Stimulated activated CD8-positive, alpha-beta memory T cell treated with anti-CD3 and anti-CD28 coated beads, Interleukin-12 subunit alpha, Interleukin-12 subunit beta, amount 100 ng/mL, for 24 hours (primary cell): ENCODE measurements around the gene IGFN1.

Experiments
- DNase-seq: peaks from one replicate; pipeline ENCODE4 v3.0.0-alpha.2; 2020; ENCODE audit errors: extremely low read depth

Gene IGFN1

DNA sequence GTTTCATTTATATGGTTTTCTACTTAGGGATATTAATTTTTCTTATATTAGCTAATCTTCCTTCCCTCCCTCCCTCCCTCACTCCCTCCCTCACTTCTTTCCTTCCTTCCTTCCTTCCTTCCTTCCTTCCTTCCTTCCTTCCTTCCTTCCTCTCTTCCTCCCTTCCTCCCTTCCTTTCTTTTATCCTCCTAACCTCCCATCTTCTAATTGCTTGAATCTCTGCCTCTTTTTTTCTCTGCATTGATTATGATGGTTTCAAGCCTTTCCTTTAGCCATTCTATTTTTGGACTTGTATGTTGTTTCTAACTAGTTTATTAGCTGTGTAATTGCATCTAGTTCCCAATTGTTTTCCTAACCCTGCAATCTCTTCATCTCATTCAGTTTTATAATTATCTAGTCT is 75.7 kb downstream of the IGFN1 start:
- DNase-seq: no peak

DNA sequence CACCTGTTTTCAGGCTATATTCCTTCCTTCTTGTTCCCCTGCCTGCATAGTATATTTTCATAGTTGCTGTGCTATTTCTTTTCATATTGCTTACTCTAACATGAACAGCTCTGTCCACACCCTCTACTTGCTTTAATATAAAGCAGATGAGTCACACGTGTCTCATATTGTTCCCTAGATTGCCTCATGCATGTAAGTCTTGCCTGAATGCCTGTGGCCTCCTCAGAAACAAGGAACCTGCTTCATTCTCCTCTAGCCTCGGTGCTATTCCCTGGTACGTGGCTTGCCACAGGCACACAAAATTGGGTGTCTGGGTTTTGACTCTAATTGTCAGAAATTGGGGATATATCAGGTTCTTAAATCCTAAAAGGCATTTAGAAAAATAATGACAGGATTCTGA is 76.2 kb downstream of the IGFN1 start:
- DNase-seq: no peak

DNA sequence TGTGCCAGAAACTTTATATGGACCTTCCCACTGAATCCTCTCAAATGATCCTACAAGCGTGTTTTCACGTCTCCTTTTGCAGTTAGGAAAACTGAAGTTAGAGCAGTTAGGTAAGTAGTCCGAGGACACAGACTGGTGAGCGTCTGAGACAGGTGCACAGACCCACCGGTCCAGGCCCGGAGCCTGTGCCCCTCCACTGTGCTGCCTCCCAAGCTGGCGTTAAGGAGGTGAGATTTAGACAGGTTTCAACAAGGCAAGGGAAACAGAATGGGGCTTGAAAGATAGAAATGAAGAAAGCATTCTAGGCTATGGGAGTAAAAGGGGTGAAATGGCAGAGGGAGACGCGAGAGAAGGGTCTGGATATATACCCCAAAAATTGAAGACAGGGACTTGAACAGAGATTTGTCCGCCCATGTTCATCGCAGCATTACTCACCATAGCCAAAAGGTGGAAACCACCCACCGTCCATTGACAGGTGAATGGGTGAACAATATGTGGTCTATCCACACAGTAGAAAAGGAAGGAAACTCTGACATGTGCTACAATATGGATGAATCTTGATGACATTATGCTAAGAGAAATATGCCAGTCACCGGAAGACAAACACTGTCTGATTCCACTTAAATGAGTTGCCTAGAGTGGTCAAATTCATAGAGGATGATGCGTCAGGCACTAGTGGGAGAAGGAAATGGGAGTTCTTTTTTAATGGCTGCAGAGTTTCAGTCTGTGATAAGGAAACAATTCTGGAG is 77.0 kb downstream of the IGFN1 start:
- DNase-seq: no peak

DNA sequence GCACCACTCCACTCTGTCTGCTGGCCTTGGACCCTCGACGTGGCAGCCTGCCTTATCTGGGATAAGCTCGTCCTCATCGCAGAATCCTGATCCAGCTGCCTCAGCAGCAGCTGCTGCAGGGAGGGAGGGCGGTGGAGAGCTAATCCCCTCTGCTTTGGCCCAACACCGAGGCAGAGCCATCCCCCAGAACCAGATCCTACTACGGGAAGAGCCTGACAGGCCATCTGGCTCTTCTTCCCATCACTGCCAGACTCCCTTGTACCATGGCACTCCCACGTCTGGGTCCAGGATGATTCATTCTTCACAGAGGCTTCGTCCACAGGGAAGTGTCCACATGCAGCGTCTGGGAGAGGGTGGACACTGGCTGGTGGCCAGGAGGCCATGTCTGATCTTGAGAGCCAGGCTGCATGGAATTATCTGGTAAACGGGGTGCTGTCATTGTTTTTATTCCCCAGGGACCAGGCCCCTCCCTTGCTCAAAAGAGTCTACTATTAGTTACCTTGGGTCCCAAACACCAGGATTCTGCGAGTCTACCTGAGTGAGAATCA is 78.1 kb downstream of the IGFN1 start:
- DNase-seq: no peak

DNA sequence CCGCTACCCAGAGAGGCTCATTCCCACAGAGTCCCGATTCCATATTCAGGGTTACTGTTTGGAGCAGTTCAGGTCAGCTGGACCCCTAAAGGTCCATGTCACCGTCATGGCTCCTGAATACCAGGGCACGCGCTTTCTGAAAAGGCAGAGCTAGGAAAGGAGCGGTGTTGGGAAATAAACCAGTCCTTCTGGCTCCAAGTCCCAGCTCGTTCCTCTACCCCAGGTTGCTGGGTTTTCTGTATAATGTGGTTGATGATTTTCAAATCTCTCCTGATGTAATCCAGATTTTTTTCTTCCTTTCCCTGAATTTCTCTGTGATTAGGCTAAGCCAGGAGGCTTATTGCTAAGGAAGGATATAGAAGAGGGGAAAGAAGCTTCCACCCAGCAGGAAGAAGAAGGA is 78.7 kb downstream of the IGFN1 start:
- DNase-seq: no peak

DNA sequence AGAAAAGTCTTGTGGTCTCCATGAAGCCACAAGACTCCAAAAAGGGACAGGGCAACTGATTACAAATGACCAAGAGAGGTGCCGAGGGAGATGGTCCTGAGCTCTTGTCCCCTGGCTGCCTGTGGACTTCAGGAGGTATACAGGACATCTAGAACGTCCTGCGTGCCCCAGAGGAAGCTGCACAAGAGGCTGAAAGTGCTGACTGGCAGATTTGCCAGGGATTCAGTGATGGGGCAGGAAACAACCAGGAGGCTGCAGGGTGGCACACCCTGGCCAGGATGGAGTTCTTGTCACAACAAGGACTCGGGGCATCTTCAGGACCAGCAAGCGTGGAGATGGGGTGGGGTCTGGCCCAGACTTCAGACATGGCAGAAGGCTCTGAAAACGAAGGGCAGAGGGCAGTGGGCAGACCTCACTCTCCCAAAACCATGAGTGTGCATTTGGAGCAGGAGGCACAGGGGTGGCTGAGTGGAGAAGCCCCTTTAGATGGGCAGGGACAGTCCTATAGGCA is 79.3 kb downstream of the IGFN1 start:
- DNase-seq: no peak

DNA sequence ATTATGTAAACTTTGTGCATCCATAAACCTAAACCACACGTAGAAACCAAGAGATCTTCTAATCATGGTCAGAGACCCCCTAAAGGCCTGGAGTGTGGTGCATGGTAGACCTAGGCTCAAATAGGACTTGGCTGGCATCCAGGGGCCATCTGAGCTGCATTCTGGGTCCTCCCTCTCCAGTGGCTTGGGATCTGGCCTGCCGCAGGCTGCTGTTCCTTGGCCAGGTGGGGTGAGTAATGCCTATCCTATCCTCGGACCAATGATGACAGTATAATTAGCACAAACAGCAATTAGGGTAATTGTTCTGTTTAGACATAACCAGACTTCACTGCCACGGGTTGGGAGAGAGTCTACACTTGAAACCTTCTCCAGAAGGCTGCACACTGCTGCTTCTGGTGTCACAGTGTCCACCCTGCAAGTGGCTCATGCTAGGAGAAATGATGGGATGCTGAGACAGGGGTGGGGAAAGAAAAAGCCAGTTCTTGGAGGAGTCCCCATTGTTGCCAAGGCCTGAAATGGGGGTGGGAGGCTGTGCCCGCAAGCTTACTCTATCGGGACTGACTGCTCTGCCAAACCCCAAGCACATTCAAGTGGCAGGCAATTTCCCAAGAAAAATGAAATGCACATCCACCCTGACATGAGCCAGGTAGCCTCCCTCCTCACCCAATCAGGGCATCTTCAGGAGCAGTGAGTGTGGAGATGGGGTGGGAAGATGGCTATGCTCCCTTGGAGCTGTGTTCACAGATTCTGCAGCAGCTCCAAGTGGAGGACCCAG is 80.2 kb downstream of the IGFN1 start:
- DNase-seq: no peak

DNA sequence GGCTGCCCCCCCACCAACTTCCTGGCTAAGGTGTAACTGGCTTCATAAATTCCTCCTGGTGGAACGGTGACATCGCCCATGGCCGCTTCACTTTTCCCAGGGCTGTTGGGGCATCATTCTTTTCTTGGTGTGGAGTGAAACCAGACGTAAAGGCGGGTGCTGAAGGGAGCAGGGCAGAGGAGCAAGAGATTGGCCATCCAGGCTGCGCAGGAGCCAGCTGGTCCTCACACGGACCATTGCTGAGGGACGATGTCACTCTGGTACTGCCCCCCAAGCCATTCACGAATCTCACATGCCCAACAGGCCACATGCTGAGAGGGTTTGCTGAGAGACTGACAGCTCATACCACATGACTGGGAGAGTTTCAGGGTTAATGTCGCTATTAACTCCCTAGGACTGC is 82.2 kb downstream of the IGFN1 start:
- no peak for DNase-seq

DNA sequence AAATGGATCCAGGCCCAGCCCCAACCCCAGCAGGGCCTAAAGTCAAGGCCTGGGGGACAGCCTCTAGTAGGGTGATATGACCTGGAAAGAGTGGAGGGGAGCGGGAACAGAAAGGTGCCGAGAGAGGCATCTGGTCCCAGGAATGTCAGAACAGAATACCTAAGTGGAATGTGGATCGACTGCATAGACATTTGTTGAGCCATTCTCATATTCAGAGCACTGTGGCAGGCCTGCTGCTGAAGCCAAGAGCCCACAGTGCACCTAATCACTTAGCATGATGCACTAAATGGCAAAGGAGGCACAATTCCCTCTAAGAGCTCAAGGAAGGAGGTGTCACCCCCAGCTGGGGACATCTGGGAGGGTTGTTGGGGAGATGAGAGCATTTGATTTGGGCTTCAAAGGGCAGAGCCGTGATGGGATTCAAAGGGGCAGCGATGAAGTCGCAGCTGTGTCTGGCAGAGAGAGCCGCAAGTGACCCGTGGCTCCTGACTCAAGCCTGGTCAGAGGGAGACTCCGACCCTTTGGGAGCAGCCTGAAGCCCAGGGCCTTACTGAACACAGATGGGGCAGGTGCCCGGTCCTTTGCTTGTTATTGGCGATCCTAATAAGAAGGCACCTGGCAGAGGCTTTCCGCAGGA is 84.1 kb downstream of the IGFN1 start:
- no peak for DNase-seq

DNA sequence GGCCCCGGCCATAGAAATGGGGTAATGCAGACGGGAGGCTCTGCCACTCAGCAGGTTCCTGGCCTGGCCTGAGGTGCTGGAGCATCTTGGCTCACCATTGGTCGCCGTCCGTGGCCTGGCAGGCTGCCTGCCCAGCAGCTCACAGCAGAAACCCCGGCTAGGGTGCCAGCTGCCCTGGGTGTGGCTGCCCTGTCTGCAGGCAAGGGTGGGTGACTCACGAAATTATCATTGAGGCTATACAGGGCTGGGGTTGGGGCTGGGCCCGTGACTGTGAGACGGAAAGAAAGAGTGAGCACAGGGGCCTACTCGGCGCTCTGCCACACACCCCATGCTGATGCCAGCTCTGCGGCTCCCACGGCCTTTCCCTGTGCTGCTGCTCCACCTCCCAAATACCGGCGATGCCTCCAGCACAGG is 84.6 kb downstream of the IGFN1 start:
- DNase-seq: no peak

DNA sequence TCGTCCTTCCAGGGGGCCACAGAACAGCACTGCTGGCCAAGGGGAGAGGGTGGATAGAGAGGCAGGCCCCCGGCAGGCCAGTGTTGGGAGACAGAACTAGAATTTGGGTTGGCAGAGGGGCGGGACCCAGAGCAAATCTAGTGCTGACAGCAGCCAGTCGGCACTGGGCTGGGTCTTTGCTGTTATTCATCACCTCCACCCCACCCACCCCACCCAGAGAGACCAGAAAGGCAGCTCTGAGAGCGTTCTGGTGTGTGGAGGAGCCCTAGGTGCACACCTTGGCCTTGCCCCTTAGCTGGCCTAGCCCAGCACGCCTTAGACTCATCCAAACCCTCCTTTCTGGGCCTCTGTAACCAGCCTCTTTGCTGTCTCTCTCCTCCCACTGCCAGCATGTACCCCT is 86.3 kb downstream of the IGFN1 start:
- DNase-seq: no peak

DNA sequence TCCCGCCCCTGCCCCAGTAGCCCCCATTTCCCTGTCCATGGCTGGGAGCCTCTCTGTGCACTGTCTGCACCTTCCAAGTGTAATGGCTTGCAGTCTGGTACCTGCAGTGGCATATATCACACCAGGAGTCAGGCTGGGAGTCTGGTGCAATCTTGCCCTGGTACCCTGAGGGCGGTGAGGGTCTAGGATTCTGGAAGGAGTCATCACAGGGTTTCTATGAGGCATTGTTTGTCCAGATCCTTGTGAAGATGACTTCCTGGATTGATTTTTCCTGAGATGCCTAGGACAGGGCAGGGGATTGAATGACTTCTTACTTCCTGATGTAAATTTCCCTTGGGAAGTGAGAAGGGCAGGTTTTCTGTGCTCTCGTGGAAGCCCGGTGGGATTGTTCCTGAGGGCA is 86.8 kb downstream of the IGFN1 start:
- no peak for DNase-seq
